Thoracic aorta endothelial cell (primary cell): ENCODE measurements around the gene SEPTIN14. TPM values are rescaled to one million over a fixed set of nuclear protein-coding genes. Genes with fewer than 3 reads are reported as not detected.

Experiments
- small RNA-seq: library from RNA; depleted of rRNA; stranded (forward); fragments of <200 nt; gene quantifications from one replicate; pipeline ENCODE3, GENCODE V24; 2012
- total RNA-seq: library from RNA; depleted of rRNA; stranded (reverse); fragments of >200 nt; gene quantifications from 2 replicates; pipeline ENCODE4 v1.2.3, GENCODE V29; 2012

Gene SEPTIN14
- not detected in 2 replicates for total RNA-seq

DNA sequence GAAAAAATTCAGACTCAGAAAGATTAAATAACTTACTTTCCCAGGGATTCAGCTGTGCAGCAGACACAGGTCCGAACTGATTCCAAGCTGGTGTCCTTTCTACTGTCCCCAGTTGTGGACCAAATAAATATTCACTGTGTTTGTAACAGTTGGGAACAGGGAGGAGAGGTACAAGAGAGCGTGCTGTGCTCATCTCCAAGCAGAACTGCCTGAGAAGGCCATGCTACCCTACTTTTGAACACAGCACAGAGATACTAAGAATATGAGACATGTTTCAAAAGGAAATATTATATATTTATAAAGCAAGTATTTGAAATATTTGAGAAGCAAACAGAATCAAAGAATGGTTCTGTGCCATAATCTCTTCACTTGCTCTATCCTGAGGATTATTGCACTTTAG, at the start of gene SEPTIN14:
Gene SEPTIN14 (minus strand): TSS at position 101 of the 400 bp plus-strand sequence. CDS start 756 bp downstream, outside the sequence.

Small RNA genes lying within 50 kb of the gene (small RNA-seq; reads per million reads assigned to genes)
- gene AC092647.1 (not detected), gene AC092647.2 (not detected), gene RNU6-1126P (not detected)

Other genes with a start within 250 kb of the SEPTIN14 start
- 3.7 and 5.6 TPM in 2 replicates for gene ZNF713, start 24.7 kb upstream of the SEPTIN14 start, total RNA-seq
- 13.1 and 16.8 TPM in 2 replicates for gene MRPS17, start 89.1 kb upstream of the SEPTIN14 start, total RNA-seq
- 63.8 and 66.0 TPM in 2 replicates for gene NIPSNAP2, start 101.8 kb upstream of the SEPTIN14 start, total RNA-seq
- gene PSPH, start 188.7 kb upstream of the SEPTIN14 start, total RNA-seq = 44.3 and 49.3 TPM in 2 replicates
- 319 and 325 TPM in 2 replicates for gene CCT6A, start 189.0 kb upstream of the SEPTIN14 start, total RNA-seq
- gene SUMF2, start 201.5 kb upstream of the SEPTIN14 start, total RNA-seq = 117 and 125 TPM in 2 replicates
- 0.27 and 0.57 TPM in 2 replicates for gene PHKG1, start 230.2 kb upstream of the SEPTIN14 start, total RNA-seq
- 252 and 318 TPM in 2 replicates for gene CHCHD2, start 243.7 kb upstream of the SEPTIN14 start, total RNA-seq